HG03342 (cell line): ENCODE data around the gene CPNE4.
"Not testable (repeated sequence)": the region's sequence is repeated elsewhere in the genome, so short reads cannot be mapped to it uniquely, and the experiment has no call there.

Experiments used
- ATAC-seq: cut with Tn5 transposase; IDR thresholded peaks from one replicate; pipeline ENCODE4 v1.9.1; 2021; ENCODE audit warnings: mild to moderate bottlenecking, moderate library complexity; ENCODE audit not compliant: unreplicated experiment

The CPNE4 gene

DNA sequence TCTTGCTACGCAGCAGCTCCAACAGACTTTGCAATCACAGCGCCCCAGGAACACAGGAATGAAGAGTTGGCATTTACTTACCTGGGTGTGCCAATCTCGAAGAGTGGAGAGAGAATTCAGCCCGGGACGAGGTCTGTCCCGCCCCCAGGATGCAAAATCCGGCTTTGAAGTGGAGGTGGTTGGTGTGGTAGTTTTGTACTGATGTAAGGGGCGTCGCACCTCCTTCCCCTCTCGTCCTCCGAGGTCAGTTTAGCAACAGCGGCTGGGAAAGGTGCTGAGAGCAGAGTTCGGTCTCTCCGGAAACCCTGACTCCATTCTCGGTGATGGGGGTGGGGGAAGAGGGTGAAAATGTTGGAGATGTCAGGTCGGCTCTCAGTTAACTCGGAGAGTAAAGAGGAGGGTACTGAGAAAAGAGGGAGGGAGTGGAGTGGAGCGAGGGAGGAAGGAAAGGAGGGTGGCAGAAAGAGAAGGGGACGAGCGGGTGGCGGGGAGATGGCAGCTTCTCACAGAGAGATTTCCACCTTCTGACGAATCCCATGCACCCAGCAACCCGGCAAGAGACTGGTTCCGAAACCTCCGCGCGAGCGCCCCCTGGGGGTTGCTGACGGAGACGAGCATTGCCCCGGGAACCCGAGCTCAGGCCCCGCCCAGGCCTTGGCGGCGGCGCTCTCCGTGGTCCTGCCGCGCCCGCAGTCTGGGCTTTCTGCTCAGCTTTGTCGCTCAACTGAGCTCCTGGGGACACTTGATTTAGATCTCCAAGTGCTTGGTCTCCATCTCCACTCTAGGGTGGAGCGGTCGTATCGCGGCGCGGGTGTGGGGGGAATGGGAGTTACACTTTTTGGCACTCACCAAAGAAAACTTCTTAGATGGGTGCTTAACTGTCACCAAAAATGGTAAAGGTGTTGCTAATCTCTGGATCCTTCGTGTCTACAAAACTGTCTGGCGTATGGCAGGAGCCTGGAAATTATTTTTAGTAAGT, at the start of gene CPNE4:
Gene CPNE4 (minus strand): TSS at position 529 of the 979 bp plus-strand sequence.
- ATAC-seq, result peak; percentile 87

GRCh38 chr3:132083583-132084279, 48.9 kb upstream of the CPNE4 start:
- ATAC-seq, result no peak

DNA sequence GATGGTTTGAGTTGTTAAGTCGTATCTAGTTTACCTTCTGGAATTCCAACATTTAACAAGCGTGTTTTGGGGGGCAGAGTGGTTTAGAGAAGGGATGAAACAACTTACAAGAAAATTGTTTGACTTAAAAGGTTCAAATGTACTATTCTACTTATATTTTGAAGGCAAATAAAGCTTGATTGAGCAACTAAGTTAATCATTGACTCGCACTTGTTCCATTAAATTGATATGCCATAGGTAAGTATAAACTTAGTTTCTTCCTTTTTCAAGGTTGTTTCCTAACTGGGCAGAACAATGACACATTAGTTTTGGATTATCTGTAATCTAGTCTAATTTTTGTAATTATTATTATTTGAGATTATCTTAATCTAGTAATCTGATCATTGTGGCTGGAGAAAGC, 48.3 kb upstream of the CPNE4 start:
- no peak for ATAC-seq

GRCh38 chr3:132079147-132079546, 44.3 kb upstream of the CPNE4 start:
- no peak for ATAC-seq

DNA sequence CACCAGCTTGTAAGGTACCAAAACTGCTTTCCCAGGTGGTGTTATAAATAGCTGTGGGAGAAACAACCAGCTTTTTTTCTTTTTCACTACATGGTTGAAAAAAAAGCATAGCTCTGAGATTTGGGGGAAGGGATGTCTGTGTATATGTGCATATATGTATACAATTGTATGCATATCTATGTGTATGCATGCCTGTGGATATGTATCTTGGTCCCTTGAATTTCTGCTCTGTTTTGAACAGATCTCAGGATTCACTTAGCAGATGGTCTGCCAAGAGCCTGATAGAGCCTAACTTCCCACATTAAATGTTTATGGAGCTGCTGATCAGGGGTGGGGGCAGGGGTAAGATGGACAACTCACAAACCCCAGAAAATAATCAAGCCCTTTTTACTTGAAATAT, 39.0 kb upstream of the CPNE4 start:
- no peak for ATAC-seq

- no peak for ATAC-seq
Observed at GRCh38 chr3:132071043-132071442, 36.2 kb upstream of the CPNE4 start.

DNA sequence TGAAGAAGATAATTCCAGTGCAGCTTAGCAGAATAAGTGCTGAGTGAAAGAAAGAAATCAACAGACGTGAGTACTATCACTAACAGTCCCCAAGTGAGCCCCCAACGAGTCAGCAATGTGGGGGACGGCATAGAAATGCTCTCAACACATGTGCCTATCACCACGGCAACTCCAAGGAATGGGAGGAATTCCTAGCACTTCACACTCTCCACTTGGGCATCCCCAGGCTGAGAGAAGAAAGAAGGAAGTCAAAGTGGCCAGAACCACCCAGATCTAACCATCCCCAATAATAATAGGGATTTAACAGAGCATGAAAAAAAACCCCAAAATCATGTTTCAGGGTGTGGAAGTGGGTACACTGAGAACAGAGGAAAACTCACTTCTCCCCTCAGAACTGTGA, 29.3 kb upstream of the CPNE4 start:
- no peak for ATAC-seq

DNA sequence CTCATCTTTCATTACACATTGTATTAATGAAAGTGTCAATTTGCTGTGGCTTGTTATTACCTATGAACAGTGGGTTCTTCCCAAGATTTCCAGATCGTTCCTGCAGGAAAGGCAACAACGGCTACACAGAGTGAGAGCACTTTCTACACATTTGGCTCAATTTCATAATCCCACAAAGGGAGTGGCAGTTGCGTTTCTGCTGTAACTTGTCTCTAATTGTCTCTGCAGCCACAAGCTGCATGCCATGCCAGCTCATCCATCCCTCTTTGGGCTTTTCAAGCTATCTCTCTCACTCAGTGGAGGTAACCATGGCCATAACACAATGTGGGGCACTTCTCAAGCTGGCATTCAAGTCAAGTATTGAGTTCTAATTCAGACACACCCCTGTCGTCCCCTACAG, 27.7 kb upstream of the CPNE4 start:
- ATAC-seq, result no peak

GRCh38 chr3:132055872-132056271, 21.1 kb upstream of the CPNE4 start:
- ATAC-seq, result no peak

DNA sequence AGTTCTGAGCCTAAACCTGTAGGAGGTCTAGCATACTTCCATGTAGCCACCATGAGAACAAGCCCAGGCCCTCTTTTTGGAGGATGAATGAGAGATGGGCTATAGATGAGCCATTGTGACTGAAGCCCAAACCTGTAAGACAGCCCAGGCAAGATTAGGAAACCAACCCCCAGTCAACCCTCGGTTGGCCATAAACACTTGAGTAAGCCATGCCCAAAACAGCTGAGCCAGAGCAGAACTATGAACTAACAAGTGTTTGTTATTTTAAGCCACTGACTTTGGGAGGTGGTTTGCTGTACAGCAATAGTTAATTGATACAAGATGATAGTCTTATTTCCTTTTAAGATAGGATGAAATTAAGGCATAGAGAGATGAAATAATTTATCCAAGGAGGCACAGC, 12.4 kb upstream of the CPNE4 start:
- ATAC-seq, result no peak

DNA sequence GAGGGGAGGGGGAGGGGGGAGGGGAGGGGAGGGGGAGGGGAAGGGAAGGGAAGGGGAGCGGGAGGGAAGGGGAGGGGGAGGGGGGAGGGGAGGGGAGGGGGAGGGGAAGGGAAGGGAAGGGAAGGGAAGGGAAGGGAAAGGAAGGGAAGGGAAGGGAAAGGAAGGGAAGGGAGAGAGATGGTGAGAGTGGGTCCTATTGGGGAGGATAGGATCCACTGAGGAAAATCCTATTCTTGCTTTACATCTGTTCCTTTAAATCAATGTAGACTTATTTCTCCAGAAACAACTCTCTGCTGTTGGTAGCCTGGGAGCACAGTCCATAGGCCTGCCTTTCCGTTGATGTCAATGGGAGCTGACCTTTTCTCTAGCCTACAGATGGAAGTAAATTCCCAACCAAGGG, 10.1 kb upstream of the CPNE4 start:
- ATAC-seq, result not testable (repeated sequence)

DNA sequence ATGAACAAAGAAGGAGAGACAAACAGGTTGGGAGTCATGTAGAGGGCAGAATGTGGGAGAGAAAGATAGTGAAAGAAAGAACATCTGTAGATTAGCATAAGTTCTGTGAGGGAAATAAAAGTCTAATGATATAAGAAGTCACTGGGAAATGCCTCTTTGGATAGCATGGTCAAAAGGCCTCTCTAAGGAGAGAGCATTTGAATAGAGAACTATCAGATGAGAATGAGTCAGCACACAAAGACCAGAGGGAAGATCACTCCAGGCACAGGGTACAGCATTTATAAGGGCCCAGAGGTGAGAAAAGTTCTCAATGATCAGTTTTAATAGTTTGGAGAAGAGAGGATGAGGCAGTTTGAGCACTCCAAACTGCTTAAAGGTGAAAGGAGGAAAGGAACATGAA, 7.9 kb upstream of the CPNE4 start:
- no peak for ATAC-seq

DNA sequence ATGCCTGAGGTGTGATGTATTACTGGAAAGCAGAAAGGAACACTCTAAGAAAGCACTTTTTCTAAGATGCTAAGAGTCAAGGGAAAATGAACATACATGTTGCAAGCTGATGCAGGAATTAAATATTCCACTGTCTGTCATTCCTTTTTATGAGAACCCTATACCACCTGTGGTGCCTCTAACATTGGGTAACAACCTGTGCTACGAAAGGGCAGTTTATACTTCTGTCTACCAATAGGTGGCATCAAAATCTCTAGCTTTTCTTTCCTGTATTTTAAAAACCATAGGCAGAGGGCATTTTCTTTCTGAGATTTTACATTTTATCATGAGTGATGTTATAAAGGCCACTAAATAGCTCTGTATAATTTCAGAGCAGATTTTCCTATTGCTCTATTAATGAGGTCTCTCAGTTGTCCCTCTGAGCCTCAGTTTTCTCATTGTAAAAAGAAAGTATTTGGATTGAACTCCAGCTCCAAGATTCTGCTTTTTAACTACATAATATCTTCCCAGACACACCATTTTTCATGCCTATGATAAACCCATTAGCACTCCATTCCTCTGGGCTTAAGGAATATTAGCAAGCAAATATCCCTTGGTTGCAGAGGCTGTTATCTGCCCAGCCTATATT, 3.5 kb upstream of the CPNE4 start:
- no peak for ATAC-seq

DNA sequence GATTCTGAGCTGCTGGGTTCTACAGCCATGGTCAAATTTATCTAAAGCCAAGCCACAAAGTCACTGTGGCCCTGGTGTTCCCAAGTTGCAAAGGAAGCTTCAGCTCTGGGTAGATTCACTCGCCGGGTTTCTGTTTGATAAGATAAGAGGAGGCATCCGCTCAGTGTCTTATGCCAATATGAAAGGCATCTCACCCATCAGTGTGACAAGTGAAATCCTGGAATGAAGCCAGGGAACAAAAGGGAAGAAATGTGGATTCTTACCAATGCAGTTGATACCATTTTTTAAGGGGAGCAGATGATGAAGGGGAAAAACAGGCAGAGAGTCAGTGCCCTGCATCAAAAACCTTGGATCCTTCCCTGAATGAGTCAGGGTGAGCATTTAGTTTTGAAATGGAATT, 2.8 kb upstream of the CPNE4 start:
- no peak for ATAC-seq

DNA sequence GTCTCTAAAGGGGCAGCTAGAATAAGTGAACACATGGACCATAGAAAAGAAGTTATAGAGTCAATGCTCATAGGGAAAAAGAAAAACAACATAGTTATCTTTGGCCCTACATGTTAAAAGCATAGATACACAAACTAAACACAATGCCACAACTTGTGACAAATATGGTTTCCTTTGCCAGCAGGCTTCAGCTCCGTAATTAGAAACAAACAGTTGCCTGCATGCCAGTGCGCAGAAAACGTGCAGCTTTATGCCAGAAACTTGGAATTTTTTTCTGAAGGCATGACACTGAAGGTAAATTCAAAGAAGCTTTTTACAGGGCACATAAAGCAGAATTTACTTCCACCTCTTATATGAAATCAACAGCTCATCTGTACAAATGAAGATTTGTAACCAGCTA, 2.2 kb upstream of the CPNE4 start:
- ATAC-seq, result no peak

GRCh38 chr3:132034097-132034485, 723 bp downstream of the CPNE4 start:
- ATAC-seq, result no peak

- ATAC-seq, result no peak
Observed at GRCh38 chr3:132033471-132033870, 1.3 kb downstream of the CPNE4 start.

GRCh38 chr3:132032959-132033358, 1.9 kb downstream of the CPNE4 start:
- no peak for ATAC-seq

DNA sequence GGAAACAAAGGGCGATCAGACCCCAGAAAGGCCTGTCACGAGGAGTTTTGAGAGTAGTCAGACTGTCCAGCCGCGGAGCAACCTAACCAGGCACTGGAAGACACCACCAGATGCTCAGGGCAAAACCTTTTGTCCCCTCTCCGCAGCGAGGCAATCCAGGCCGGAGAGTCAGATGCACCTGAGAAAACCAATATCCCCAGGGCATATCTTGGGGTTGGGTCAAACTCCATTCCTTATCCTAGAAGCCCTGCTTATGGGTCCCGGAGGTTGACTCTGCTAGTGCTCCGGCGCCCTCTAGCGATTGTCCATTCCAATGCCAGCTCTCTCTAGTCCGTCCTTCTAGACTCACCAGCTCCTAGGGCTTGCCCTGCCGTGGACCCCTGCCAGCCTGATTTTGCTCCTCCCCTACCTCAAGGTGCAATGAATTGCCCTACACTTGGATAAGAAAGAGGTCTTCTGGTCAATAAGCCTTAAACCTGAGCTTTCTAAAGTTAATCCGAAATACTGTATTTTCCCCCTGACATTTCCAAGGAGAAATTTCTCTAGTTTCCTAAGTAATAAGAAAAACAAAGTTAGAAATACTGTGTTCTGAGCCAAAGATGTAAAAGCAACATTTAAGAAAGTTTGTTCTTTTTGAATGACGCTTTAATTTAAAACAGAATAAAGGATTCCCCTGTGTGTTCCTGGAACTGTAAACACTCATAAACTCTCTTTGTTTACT, 5.5 kb downstream of the CPNE4 start:
- peak; percentile 86 for ATAC-seq

DNA sequence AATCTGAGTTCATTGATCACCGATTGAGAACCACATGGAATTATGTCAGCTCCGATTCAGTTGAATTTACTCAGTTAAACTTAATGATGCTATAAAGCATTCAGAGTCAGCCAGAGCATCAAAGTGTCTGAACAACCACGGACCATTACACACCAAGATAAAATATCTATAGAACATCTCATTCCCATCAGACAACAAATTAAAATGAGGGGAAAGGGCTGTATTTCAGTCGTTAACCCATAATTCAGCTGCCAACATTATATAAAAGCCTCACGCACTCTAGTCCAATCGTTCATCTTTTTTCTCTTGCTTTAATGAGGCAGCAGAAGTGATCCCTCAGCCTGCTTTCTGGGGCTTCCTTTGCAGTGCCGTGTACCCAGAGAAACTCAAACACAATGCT, 11.9 kb downstream of the CPNE4 start:
- ATAC-seq, result no peak

- ATAC-seq, result no peak
Observed at GRCh38 chr3:132020058-132020457, 14.8 kb downstream of the CPNE4 start.
